Esophagus muscularis mucosa (tissue), 4 donors: ENCODE data around the gene DTD1.

ENCODE experiments used
- CTCF ChIP-seq, 3 experiments: fragments of 200-600 bp in 2 of 3; fragments of 450-650 bp in 1 of 3; sonication (generic) in 2 of 3; IDR thresholded peaks; one replicate each; pipeline ENCODE4 v1.5.1; 2017 to 2019; ENCODE audit warnings: antibody characterized with exemption in 3 of 3, mild to moderate bottlenecking in 2 of 3, moderate library complexity in 1 of 3
- EP300 ChIP-seq: sonication (generic); formaldehyde crosslinking; IDR thresholded peaks from one replicate; pipeline ENCODE4 v1.6.1; 2017; ENCODE audit warnings: antibody characterized with exemption
- POLR2A ChIP-seq: fragments of 450-650 bp; IDR thresholded peaks from one replicate; pipeline ENCODE4 v1.6.1; 2017; ENCODE audit warnings: antibody characterized with exemption, moderate library complexity, mild to moderate bottlenecking, low read depth
- POLR2AphosphoS5 ChIP-seq, 2 donors: sonication (generic); formaldehyde crosslinking; IDR thresholded peaks; one replicate each; pipeline ENCODE4 v1.6.1; 2017; ENCODE audit warnings: antibody characterized with exemption in 2 of 2

GRCh38 chr20:18684775-18685174, 96.9 kb downstream of the DTD1 start:
- TF ChIP-seq POLR2A (no peak), CTCF (IDR thresholded peaks at IDR 0.05) (no peak), POLR2AphosphoS5 (IDR thresholded peaks at IDR 0.05) (no peak), EP300 (no peak)
